Inferior parietal cortex (tissue), 1 donor: Measurements from ENCODE around the gene FBXW8.

Source experiments
- DNase-seq: peaks from one replicate; pipeline ENCODE4 v3.0.0-alpha.2; 2016; ENCODE audit errors: extremely low spot score

The FBXW8 gene

DNA sequence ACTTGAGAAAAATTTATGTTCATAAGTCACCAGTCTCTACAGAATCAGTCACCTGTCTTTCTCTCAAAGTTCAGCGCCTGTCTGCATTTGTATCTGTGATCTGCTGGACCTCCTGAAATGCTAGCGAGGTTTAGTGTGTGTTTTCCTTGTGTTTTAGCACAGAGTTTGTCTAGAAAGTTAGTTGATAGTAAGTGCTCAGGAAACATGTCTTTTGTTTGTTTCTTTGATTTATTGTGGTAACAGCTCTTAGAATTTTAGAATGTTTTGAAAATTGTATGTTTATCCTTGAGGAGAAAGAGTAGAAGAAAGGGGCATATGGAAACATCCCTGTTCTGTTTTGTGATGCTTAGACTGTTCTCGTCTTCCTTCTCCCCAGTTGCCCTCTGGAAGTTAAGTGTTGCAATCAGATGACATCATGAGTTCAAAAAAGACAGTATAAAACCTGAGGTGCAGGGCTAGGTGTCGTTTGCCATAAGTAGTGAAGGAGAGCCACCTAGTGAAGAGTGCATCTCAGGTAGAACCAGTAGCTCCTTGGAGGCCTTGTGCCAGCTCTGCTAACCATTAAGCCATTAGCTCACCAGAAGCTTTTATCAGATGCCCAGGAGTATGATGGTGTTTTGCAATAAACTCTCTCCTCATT, 44.8 kb downstream of the FBXW8 start:
- DNase-seq = no peak

DNA sequence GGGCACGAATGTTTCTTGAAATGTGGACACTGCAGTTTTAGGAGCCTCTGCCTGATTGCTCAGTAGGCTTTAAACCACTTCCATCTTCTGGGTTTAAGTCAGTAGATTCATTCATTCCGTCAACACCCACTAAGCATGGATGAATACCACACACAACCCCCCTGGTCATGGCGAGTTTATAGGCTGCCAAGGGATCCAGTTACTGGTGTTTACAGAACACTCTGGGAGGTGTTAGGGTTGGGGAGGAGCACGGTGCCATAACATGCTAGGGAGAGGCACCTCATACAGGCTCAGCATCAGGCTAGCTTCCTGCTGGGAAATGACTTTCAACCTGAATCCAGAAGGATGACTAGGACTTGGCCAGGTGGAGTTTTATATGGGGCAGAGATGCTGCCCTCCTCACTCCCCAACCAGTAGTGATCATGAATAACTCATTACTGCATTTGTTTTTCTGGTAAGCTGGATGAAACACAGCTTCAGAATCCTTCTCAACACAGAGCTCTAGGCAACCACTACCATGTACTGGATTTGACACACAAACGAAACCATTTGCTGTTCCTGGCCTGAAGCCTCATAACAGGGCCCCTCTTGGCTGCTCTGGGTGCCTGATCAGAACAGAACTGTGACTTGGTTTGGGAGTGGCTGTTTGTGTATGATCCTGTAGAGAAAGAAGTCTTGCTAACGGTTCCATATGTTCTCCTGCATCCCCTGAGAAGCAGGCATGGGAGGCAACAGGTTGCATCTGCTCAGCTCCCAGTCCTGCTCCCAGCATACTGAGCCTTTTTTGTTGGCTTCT, 47.9 kb downstream of the FBXW8 start:
- no peak for DNase-seq

DNA sequence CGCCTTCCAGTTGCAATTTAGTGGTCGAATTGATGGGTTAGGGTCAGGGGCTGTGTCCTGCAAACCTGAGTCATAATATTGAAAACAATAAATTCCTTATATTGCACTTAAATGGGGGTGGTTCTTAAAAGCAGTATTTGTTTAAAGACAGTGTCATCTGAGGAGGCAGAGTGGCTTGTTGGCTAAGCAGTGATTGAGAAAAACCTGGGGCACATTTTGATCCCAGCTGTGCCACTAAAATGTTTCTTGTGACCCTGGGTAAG, 48.4 kb downstream of the FBXW8 start:
- DNase-seq = no peak

DNA sequence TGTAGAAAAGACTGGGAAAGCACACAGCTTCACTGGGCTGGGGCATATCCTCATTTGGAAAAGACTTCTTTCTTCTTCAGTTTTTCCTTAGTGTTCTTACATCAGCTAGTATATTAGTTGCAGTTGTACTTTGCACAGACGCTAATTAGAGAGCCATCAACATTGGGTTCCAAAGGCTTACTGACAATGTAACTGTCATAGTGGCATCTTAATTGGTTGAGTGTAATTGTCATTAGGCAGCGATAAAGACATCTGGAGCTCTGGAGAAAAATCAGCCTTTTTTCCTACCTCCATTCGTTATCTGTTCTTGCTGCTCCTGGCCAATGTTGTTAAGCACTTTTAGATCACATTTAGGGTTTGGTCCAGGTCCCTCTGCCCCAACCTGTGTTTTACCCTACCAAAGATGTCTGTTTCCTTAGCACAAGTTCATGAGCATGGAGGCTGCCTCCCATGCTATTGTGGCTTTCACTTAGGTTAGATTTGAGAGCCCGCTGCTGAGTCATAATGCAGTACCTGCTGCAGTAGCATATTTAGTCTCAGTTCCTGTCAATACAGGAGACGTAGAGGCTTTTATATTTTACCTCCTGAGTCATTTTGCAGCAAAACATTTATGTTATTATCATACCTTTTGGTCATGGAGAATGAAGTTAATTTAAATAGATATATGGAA, 49.2 kb downstream of the FBXW8 start:
- no peak for DNase-seq

DNA sequence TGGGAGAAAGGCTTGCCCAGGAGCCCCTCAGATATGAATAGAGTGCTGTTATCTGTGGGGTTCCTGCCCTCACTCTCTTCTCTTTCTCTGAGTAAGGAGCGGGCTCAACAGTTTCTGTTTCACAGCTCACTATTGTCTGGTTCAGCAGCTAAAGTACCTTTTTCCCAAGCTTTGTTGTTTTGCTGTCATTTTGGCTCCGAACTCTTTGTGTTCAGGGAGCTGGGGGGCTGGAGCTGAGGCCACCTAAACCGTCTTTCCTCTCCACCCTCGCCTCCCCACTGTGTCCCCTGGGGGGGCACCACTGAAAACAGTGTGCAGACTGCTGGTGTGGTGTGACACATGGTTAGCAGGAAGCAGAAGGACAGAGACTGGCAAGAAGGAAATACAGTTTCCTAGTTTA, 51.4 kb downstream of the FBXW8 start:
- no peak for DNase-seq

DNA sequence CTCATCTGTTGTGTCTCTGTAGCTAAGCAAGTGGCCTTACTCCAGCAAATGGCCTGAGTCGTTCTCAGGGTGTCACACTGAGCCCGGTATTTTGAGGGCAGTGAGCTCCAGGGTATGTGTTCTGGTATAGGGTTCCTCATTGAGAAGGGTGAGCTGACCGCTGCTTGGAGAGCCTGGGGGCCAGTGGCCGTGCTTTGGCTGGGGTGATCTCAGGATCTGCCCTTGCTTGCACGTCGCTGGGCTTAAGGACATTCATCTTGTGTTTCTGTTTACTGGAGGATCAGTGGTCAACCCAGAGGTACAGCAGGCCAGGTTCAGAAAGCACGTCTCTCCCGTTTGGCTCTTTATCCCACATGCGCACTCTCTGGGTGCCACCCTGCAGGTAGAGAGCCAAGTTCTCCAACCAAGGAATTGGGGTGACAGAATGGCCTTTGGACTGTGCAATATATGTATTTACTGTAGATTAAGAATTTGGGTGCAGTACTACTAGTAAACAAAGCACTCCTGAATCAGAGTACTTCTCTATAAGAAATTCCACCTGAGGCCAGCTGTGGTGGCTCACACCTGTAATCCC, 52.1 kb downstream of the FBXW8 start:
- no peak for DNase-seq

DNA sequence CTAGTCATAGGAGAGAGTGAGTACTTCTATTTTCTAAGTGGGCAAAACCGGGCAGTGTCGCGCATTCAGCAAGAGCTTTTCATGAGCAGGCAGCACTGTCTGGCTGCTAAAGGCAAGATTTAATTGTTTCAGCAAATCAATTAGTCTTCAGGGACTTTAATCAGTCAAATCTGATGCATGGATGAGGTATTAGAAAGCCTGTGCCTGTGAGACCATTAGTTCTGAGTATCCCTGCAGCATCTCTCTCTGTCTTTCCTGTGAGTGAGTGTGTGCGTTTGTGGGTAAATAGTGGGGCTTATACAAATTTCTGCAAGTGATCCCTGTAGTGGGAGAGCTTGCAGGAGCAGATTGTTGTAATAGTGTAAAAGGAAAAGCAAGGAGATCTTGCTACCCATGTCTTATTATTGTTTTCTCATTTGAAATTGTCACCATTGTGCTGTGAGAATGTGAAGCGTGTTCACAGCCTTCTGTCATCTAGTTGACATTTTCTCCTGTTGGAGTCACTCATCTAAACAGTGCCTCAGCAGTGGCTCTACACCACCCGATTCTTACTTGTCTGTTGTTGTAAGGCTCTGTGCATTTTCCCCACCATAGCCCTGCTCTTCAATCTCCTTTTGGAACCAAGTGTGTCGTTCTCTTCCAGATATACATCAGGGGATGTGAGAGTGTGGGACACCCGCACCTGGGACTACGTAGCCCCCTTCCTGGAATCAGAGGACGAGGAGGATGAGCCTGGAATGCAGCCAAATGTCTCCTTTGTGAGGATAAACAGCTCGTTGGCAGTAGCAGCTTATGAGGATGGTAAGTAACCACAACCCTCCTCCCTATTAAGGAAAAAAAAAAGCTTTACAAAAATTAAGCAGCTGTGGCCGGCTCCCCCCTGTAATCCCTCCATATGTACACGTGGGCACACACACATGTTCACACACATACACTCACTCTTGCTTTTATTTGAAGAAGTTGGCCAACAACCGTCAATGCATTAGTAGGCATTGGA, 53.6 kb downstream of the FBXW8 start:
- no peak for DNase-seq

DNA sequence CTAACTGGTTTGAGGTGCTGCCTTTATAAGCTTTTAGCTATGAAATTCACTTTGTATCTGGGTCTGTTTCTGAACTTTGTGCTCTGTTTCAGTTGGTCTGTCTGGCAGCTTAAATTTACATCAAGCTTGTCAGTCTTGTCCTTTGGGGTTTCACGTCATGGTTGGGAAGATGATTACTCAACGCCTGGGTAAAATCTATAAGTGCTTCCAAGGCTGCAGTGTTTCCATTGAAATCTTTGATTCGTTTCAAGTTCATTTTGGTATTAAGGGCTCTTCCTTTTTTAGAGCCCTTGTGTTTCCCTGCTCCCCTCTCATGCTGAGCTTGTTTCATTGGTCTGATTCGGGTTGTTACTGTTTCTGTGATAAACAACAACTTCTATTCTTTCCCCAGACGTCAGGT, 58.2 kb downstream of the FBXW8 start:
- no peak for DNase-seq

DNA sequence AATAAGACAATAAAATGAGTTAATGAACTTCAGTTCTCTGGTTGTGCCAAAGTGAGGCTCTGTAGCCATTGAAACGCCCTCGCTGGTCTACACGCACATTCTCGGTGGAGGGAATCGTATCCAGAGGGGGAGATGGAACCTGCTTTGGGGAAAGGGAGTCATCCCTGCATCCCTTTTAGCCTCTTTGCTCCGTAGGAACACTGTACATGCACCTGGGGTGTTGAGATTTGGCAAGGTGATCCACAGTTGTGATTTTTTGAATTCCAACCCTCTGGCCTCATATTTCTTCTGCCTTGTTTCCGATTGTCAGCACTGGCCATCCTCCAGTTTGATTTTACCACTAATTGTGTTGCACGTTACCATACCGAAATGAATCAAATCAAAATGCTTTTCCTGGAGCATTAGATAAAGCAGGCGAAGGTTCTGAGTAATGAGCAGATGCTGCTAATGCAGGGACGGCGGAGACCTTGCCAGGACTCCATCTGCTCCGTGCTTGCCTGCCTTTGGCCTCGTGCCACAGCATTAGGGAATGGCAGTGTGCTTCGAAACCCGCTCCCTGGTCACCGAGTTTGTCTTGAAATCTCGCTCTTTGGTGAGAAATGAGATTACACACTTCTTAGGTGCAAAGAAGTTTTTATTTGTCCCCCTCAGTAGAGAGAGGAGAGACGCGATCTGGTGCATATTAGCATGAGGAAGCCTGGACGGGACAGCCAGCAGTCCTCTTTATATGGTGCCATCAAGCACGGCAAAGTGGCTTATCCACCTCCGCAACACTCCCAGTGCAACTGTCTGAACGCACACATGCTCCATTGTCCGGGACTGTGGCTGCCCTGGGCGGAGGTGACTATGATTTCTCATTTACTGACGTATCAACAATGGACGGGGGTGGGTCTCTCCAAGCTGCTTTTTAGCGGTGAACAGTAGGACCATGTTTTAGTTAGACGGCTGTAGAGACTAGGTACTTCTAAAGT, 59.1 kb downstream of the FBXW8 start:
- DNase-seq = no peak

DNA sequence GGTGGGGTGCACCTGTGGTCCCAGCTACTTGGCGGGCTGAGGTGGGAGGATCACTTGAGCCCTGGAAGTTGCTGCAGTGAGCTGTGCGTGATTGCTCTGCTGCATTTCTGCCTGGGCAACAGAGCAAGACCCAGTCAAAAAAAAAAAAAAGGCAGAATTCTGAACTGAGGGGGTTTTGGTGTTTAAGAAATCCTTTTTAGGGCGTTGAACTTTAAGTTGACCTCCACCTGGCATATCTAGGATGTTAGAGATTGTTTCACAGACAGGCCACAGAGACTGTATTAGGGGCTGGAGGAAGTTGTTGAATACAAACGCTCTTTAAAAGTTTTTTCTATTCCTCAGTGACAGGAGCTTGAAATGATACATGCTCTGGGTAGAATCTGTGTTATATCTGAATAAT, 60.5 kb downstream of the FBXW8 start:
- no peak for DNase-seq

DNA sequence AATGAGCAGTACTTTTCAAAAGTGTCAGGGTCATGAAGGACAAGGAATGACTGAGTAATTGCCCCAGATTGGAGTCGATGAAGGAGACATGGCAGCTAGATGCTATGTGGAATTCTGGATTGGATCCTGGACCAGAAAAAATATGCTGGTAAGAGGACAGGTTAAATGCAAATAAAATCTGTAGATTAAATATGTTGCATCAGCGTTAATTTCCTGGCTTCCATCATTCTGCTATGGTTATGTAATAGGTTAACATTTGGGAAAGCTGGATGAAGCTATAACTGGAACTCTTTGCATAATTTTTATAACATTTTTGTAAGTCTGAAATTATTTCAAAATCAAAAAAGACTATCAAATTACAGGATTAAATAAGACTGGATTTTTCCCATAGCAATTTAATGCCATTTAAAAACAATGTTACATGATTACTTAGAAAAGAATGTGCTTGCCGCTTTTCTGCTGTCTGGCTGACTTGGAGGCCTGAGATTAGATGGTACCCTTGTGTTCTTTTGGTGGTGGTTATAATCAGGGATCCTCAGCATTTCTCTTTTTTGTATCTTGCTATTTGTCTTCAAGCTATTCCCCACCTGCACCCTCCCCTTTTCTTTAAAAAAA, 65.1 kb downstream of the FBXW8 start:
- no peak for DNase-seq

DNA sequence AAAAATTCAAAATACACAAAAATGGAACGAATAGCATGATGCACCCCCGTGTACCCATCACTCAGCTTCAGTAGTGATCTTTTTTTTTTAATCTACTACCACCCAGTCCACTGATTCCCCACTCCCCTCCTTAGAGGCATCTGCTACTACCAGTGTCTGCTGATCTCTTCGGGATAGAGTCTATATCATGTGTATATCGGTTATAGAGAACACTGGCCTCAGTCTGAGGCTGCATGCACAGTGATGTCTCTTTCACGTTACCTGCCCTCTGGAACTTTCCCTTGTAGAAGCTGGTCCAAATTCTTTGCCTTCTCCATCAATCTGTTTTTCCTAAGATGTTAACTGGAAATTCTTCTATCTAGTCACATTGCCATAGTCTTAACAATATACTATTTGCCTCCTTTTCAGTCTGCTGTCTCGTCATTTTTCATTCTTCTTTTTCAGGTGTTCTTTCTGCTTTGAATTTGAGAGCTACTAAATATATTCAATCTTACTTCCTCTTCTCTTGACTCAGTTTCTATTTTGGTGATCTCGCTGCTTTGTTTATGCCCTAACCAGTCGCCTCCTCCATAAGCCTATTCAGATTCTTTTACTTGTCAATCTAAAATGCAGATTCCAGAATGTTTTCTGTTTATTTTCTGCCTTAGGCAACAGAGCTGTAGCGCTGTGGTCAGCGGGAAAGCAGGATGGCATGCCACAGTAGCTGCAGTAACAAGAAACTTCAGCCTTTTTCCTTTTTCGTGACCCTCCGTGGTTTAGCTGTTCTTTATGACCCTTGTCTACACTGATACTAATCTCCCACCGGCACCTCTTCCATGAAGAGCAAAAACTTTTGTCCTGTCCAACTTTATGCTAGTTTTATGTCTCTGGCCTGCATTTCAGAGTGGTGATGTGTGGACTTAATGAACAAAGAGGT, 67.0 kb downstream of the FBXW8 start:
- DNase-seq = no peak

DNA sequence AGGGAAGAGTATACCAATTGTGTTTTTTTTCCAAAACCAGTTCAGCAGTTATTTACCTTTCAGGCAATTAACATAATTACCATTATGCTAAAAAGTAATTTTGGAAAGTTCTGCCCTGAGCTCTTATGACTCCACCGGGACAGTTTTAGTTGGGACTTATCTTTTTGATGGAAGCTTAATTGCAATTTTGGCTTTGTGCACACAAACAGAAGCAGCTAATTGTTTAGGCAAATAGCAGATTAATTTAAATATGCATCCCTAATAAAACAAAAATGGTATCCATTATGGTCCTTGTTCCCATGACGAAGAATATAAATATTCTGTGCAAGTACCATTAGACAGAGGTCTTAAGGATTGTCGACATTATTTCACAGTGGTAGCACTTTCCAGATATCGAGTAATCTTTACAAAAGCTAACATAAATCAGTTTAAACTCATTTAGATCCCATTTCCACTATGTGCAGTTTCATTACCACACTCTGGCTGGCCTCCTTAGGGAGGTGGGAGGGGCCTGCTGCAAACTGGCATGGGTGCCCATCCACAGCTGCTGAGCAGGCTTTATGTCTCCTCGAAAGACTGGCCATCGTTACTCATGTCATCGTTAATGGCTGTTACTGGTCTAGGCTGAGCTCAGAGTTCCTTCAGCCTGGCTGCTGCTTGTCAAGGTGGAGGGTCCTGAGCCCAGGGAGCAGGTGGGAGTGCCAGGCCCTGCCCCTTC, 68.2 kb downstream of the FBXW8 start:
- DNase-seq = no peak

DNA sequence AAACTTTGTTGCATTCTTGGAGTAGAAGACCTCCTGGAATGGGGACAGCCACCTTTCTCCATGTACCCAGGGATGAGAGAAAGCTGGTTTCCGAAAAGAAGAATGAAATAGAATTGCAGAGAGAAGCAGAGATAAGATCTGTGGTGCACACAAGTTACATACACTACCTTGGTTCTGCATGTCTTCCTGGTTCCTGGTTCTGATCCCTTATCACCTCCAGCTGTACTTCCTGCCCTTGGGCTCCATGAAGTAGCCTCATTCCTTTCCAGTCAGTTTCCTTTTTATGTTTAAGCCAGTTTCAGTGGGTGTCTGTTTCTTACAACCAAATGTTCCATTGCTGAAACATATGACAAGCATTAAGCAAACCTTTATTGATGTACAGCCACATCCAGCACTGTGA, 69.3 kb downstream of the FBXW8 start:
- no peak for DNase-seq

DNA sequence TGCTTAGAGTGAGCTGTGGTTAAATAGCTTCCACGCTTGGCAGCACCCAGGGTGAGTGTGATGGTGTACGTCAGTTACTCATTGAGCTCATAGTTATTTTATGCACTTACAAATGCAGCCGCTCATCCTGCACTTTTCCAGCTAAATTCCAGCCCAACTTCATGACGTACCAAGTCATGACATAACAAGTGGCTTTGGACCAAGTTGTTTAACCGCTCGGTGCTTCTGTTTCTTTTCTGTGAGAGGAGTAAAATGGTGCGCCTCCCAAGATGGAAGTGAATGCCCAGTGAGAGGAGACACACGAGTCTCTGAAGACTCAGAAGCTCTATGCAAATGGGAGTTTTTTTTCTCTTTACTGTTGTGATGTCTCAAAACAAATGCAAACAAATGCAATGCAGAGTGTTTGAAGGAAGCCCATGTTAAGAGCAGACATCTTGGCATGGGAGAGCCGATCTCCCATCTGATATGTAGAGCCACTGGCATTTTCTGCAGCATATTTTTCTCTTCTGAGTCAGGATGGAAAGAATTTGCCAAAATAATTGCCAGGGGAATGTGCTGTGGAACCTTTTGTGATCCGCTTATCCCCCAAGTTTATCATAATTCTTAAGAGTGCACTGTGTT, 72.2 kb downstream of the FBXW8 start:
- DNase-seq = no peak

DNA sequence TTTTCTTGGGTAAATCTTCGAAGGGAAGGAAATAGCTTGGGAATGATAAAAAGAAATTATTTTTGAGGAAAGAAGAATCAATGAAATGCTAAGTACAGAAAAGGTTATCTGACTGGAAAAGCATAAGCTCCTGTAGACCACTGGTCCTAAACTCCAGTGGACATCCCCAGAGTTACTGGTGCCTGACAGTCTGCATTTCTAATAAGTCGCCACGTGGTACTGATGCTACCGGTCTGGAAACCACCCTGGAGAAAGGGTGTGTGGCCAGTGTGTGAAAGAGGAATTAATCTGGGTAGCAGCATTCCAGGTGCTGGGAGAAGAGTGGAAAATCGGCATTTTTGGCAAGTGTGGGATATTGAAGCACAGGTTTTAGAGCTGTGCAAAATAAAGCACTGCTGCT, 73.3 kb downstream of the FBXW8 start:
- no peak for DNase-seq

DNA sequence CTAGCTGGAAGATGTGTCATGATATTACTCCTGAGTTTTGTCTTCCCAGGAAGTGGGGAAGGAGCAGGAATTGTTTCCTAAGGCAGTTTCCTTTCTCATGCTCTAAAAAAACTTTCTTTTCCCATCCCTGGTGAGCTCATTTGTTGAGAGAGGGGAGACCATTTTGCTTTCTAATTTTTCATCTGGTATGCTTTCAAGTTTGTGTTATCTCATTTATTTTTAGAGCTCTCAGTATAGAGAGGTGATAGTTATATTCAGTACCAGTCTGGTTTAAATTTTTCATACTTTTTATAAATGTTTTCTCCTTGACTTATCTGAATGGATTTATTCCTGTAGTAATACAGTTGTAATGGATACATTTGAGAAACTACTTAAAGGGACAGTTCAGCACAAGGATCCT, 79.6 kb downstream of the FBXW8 start:
- DNase-seq = no peak
